ENCODE measurements around the gene CEP250.

CEP250 gene

GRCh38 chr20:35523298-35523888 is 68.0 kb downstream of the CEP250 start:
- H3K27ac ChIP-seq (replicated peaks), result no peak overlapping the region
- TF ChIP-seq GABPA (IDR thresholded peaks at IDR 0.05; ENCODE audit: low read depth) (no peak), SPI1 (IDR thresholded peaks at IDR 0.05; ENCODE audit: borderline replicate concordance, low read depth) (no peak), REST (IDR thresholded peaks at IDR 0.05; ENCODE audit: insufficient replicate concordance, low read depth) (no peak), POLR2AphosphoS5 (IDR thresholded peaks at IDR 0.05; ENCODE audit: low read depth) (no peak)
- TF ChIP-seq, protein P1, sequence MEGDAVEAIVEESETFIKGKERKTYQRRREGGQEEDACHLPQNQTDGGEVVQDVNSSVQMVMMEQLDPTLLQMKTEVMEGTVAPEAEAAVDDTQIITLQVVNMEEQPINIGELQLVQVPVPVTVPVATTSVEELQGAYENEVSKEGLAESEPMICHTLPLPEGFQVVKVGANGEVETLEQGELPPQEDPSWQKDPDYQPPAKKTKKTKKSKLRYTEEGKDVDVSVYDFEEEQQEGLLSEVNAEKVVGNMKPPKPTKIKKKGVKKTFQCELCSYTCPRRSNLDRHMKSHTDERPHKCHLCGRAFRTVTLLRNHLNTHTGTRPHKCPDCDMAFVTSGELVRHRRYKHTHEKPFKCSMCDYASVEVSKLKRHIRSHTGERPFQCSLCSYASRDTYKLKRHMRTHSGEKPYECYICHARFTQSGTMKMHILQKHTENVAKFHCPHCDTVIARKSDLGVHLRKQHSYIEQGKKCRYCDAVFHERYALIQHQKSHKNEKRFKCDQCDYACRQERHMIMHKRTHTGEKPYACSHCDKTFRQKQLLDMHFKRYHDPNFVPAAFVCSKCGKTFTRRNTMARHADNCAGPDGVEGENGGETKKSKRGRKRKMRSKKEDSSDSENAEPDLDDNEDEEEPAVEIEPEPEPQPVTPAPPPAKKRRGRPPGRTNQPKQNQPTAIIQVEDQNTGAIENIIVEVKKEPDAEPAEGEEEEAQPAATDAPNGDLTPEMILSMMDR (IDR thresholded peaks at IDR 0.05; ENCODE audit: insufficient read depth, low read length), result peak; percentile 66
- peak in 1 of 2 experiments; percentile 26 for DNase-seq (ENCODE audit: low read depth in 1 of 2, low spot score in 1 of 2)
- H3K4me3 ChIP-seq (replicated peaks; ENCODE audit: insufficient read depth, low read length), result no peak overlapping the region
- no peaks in the 10 kb centered on the region for H3K27me3 ChIP-seq (ENCODE audit: insufficient read depth, poor library complexity, severe bottlenecking)

- H3K4me3 ChIP-seq (replicated peaks; ENCODE audit: insufficient read depth, low read length), result no peak overlapping the region
- H3K27me3 ChIP-seq (ENCODE audit: insufficient read depth, poor library complexity, severe bottlenecking), result no peaks in the 10 kb centered on the region
- DNase-seq (ENCODE audit: low read depth in 1 of 2, low spot score in 1 of 2), result no peak
- H3K27ac ChIP-seq (replicated peaks), result no peak overlapping the region
- TF ChIP-seq REST (IDR thresholded peaks at IDR 0.05; ENCODE audit: insufficient replicate concordance, low read depth), result no peak
- no peak for TF ChIP-seq SPI1 (IDR thresholded peaks at IDR 0.05; ENCODE audit: borderline replicate concordance, low read depth)
- TF ChIP-seq GABPA (IDR thresholded peaks at IDR 0.05; ENCODE audit: low read depth), result no peak
- TF ChIP-seq POLR2AphosphoS5 (IDR thresholded peaks at IDR 0.05; ENCODE audit: low read depth), result no peak
- TF ChIP-seq, protein P1 (IDR thresholded peaks at IDR 0.05; ENCODE audit: insufficient read depth, low read length), result no peak
Measured at GRCh38 chr20:35525639-35526038, 70.2 kb downstream of the CEP250 start.

DNA sequence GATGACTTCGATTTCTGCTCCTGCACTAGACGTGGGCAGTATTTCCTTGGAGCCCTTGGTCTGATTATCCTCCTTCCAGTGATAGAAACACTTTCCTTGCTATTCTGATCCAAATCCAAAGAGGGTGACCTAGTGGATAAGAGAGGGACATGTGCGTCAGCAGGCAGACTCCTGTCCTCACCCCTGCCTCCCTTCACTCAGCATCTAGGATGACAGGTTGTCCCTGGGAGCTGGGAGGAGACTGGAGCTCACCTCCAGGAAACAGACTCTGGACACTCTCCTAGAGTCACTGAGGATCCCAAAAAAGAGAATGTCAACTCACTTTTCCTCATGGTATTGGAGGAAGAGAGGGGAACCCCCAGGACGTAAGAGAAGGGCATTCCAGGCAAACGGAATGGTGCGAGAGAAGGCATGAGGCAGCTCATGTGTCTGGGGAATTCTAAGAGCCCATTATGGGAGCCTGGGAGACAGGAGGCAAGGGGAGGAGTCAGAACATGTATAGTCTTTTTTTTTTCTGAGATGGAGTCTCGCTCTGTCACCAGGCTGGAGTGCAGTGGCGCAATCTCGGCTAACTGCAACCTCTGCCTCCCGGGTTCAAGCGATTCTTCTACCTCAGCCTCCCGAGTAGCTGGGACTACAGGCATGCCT is 71.8 kb downstream of the CEP250 start:
- no peak for TF ChIP-seq GABPA (IDR thresholded peaks at IDR 0.05; ENCODE audit: low read depth)
- TF ChIP-seq, protein P1 (IDR thresholded peaks at IDR 0.05; ENCODE audit: insufficient read depth, low read length), result no peak
- no peak for TF ChIP-seq POLR2AphosphoS5 (IDR thresholded peaks at IDR 0.05; ENCODE audit: low read depth)
- TF ChIP-seq SPI1 (IDR thresholded peaks at IDR 0.05; ENCODE audit: borderline replicate concordance, low read depth), result no peak
- TF ChIP-seq REST (IDR thresholded peaks at IDR 0.05; ENCODE audit: insufficient replicate concordance, low read depth), result no peak
- no peak overlapping the region for H3K4me3 ChIP-seq (replicated peaks; ENCODE audit: insufficient read depth, low read length)
- no peak overlapping the region for H3K27ac ChIP-seq (replicated peaks)
- no peaks in the 10 kb centered on the region for H3K27me3 ChIP-seq (ENCODE audit: insufficient read depth, poor library complexity, severe bottlenecking)
- no peak for DNase-seq (ENCODE audit: low read depth in 1 of 2, low spot score in 1 of 2)

Data from HL-60 (cell line).